Subcutaneous adipose tissue (tissue), 4 donors: ENCODE measurements around the gene NKPD1. TPM values are rescaled to one million over a fixed set of nuclear protein-coding genes. Genes with fewer than 3 reads are reported as not detected.

Experiments used
- CTCF ChIP-seq: fragments of 450-650 bp; IDR thresholded peaks from one replicate; pipeline ENCODE4 v1.5.1; 2016; ENCODE audit warnings: low read depth, mild to moderate bottlenecking, control low read depth, antibody characterized with exemption, moderate library complexity
- total RNA-seq, 4 donors: library from RNA; depleted of rRNA; stranded (reverse); fragments of >200 nt; gene quantifications; one replicate each; pipeline ENCODE4 v1.1.0, GENCODE V29; 2016

NKPD1 gene
- total RNA-seq, 4 donors from 2014 or later, result 0.17 TPM; not detected in 3

GRCh38 chr19:45152504-45153338 lies 8.1 kb downstream of the NKPD1 start:
- no peak for TF ChIP-seq CTCF

- no peak for TF ChIP-seq CTCF
Measured at GRCh38 chr19:45151821-45152503, 8.8 kb downstream of the NKPD1 start.

GRCh38 chr19:45151320-45151719 lies 9.5 kb downstream of the NKPD1 start:
- TF ChIP-seq CTCF, result no peak

GRCh38 chr19:45150751-45151281 lies 10.0 kb downstream of the NKPD1 start:
- TF ChIP-seq CTCF, result no peak

- no peak for TF ChIP-seq CTCF
Measured at GRCh38 chr19:45150180-45150579, 10.6 kb downstream of the NKPD1 start.

- TF ChIP-seq CTCF, result no peak
Measured at GRCh38 chr19:45149129-45149528, 11.7 kb downstream of the NKPD1 start.
